Mucosa of descending colon (tissue), 3 donors: ENCODE results near the gene SRA1. TPM values are rescaled to one million over a fixed set of nuclear protein-coding genes. Genes with fewer than 3 reads are reported as not detected.

Experiments
- microRNA-seq: library from miRNA; unstranded; fragments of <30 nt; microRNA quantifications from one replicate; pipeline ENCODE4, GENCODE V29; 2019
- total RNA-seq, 3 donors: library from RNA; stranded (reverse); fragmentation: NEBNext Ultra II Directional in 2 of 3; extraction: Animal tissue kit (Norgen Biotek cat#: 25700) in 2 of 3; gene quantifications; one replicate each; pipeline versions ENCODE4 v1.2.1 to v1.2.4, GENCODE V29; 2021 to 2023
- donor health status: DM: no; HTN: no; CAD: no; lungs with moderate emphysema.
- donor health status: DM: no; HTN: no; CAD: no.
- donor health status: DM: no; HTN: yes; CAD: no.

The SRA1 gene
- total RNA-seq, 3 donors from 2014 or later = 27.9 to 38.0 (median 31.8) TPM

Small RNAs within 50 kb of the gene (microRNA-seq; reads per million reads assigned to microRNA genes)
- gene MIR6831 = not detected

Other genes starting within 250 kb of the SRA1 start
- 10 to 100 TPM in 2 of 3 donors, 1 to 10 TPM in 1; 8.8 to 15.7 (median 13.1) TPM for gene HBEGF, start 210.9 kb downstream of the SRA1 start, total RNA-seq
- under 1 TPM in 2 of 3 donors, not detected in 1; 0.23 to 0.46 TPM for gene SLC4A9, start 197.3 kb downstream of the SRA1 start, total RNA-seq
- 100 to 1,000 TPM; 134 to 135 (median 134) TPM for gene ANKHD1, start 155.6 kb downstream of the SRA1 start, total RNA-seq
- gene EIF4EBP3, start 9.8 kb downstream of the SRA1 start, total RNA-seq = 10 to 100 TPM; 18.5 to 51.9 (median 23.1) TPM
- gene APBB3, start 7.1 kb upstream of the SRA1 start, total RNA-seq = 10 to 100 TPM; 18.8 to 32.5 (median 21.2) TPM
- 10 to 100 TPM; 65.5 to 96.9 (median 93.8) TPM for gene SLC35A4, start 7.4 kb upstream of the SRA1 start, total RNA-seq
- gene CD14, start 75.7 kb upstream of the SRA1 start, total RNA-seq = 10 to 100 TPM; 35.8 to 92.8 (median 90.9) TPM
- gene TMCO6, start 82.0 kb upstream of the SRA1 start, total RNA-seq = 10 to 100 TPM; 13.6 to 21.7 (median 16.8) TPM
- gene NDUFA2, start 90.2 kb upstream of the SRA1 start, total RNA-seq = 10 to 100 TPM; 63.5 to 93.1 (median 83.0) TPM
- gene IK, start 90.4 kb upstream of the SRA1 start, total RNA-seq = 10 to 100 TPM; 79.8 to 98.1 (median 79.9) TPM
- 10 to 100 TPM; 32.3 to 42.3 (median 42.2) TPM for gene WDR55, start 107.4 kb upstream of the SRA1 start, total RNA-seq
- 1 to 10 TPM in 2 of 3 donors, under 1 TPM in 1; 0.95 to 1.6 (median 1.1) TPM for gene DND1, start 116.1 kb upstream of the SRA1 start, total RNA-seq
- gene HARS1, start 133.9 kb upstream of the SRA1 start, total RNA-seq = 10 to 100 TPM; 44.5 to 58.3 (median 56.4) TPM
- gene HARS2, start 134.0 kb upstream of the SRA1 start, total RNA-seq = 10 to 100 TPM; 28.9 to 43.3 (median 39.6) TPM
- gene ZMAT2, start 143.0 kb upstream of the SRA1 start, total RNA-seq = 10 to 100 TPM; 43.8 to 59.7 (median 45.9) TPM
- gene PCDHA1, start 228.7 kb upstream of the SRA1 start, total RNA-seq = under 1 TPM in 1 of 3 donors, not detected in 2; 0.32 TPM
- gene PCDHA2, start 237.4 kb upstream of the SRA1 start, total RNA-seq = under 1 TPM in 1 of 3 donors, not detected in 2; 0.32 TPM
- 1 to 10 TPM in 1 of 3 donors, under 1 TPM in 1, not detected in 1; 0.06 to 1.3 TPM for gene PCDHA3, start 243.6 kb upstream of the SRA1 start, total RNA-seq
- under 1 TPM; 0.24 to 0.93 (median 0.85) TPM for gene PCDHA4, start 249.6 kb upstream of the SRA1 start, total RNA-seq